HepG2 (cell line): ENCODE results near the gene SPATA32. TPM values are rescaled to one million over a fixed set of nuclear protein-coding genes. Genes with fewer than 3 reads are reported as not detected.

Source experiments
- ATF3 ChIP-seq: sonication (generic); formaldehyde crosslinking; IDR thresholded peaks from 2 replicates; pipeline ENCODE4 v1.4.0; 2020; ENCODE audit warnings: missing genetic modification reagents
- BCLAF1 ChIP-seq: fragments of 450-650 bp; IDR thresholded peaks from 2 replicates; pipeline ENCODE4 v1.6.1; 2017; ENCODE audit warnings: mild to moderate bottlenecking
- DNMT3B ChIP-seq: conservative IDR thresholded peaks from 2 replicates; pipeline ENCODE4 v1.6.1; 2016; ENCODE audit warnings: missing biosample characterization, control low read depth
- FOSL1 ChIP-seq: sonication (generic); formaldehyde crosslinking; IDR thresholded peaks from 2 replicates; pipeline ENCODE4 v1.9.0; 2021; ENCODE audit warnings: missing genetic modification reagents, borderline replicate concordance
- FOSL2 ChIP-seq: sonication (generic); formaldehyde crosslinking; IDR thresholded peaks from 2 replicates; pipeline ENCODE4 v1.4.0; 2020; ENCODE audit warnings: missing genetic modification reagents
- GMEB1 ChIP-seq: sonication (generic); formaldehyde crosslinking; IDR thresholded peaks from 2 replicates; pipeline ENCODE4 v1.5.1; 2020; ENCODE audit warnings: missing genetic modification reagents, mild to moderate bottlenecking, borderline replicate concordance
- HNF4A ChIP-seq: sonication (generic); formaldehyde crosslinking; IDR thresholded peaks from 2 replicates; pipeline ENCODE4 v1.4.0; 2020; ENCODE audit warnings: missing genetic modification reagents
- KLF11 ChIP-seq: IDR thresholded peaks from 2 replicates; pipeline ENCODE4 v1.6.1; 2016; ENCODE audit warnings: missing compliant biosample characterization
- KLF6 ChIP-seq: IDR thresholded peaks from 2 replicates; pipeline ENCODE4 v1.8.0; 2016; ENCODE audit warnings: missing biosample characterization, missing genetic modification reagents
- KLF9 ChIP-seq: IDR thresholded peaks from 2 replicates; pipeline ENCODE4 v1.6.1; 2016; ENCODE audit warnings: low read depth
- PBX3 ChIP-seq: sonication (generic); formaldehyde crosslinking; IDR thresholded peaks from 2 replicates; pipeline ENCODE4 v1.8.1; 2023; ENCODE audit warnings: missing genetic modification reagents, inconsistent platforms, borderline replicate concordance
- PCBP1 ChIP-seq: fragments of 200-400 bp; formaldehyde crosslinking; IDR thresholded peaks from 2 replicates; pipeline ENCODE4 v1.6.1; 2017; ENCODE audit warnings: mild to moderate bottlenecking, low read depth, low read length, borderline replicate concordance
- REST ChIP-seq, 2 experiments: IDR thresholded peaks; 2 replicates each; pipeline ENCODE4 v1.6.1; 2011 to 2012; ENCODE audit warnings: low read length in 2 of 2, borderline replicate concordance in 1 of 2, low read depth in 1 of 2, mild to moderate bottlenecking in 1 of 2, moderate library complexity in 1 of 2
- RFX5 ChIP-seq: IDR thresholded peaks from 2 replicates; pipeline ENCODE4 v1.6.1; 2011; ENCODE audit warnings: low read depth, low read length, improper control_type of control experiment
- TRIM22 ChIP-seq: fragments of 450-650 bp; IDR thresholded peaks from 2 replicates; pipeline ENCODE4 v1.6.1; 2017
- ZNF138 ChIP-seq: sonication (generic); formaldehyde crosslinking; IDR thresholded peaks from 2 replicates; pipeline ENCODE4 v1.5.0; 2020; ENCODE audit warnings: mild to moderate bottlenecking, low read depth, missing genetic modification reagents
- ZNF337 ChIP-seq: sonication (generic); formaldehyde crosslinking; IDR thresholded peaks from 2 replicates; pipeline ENCODE4 v1.5.1; 2020; ENCODE audit warnings: missing genetic modification reagents, low read depth, mild to moderate bottlenecking, borderline replicate concordance
- ZNF567 ChIP-seq: sonication (generic); formaldehyde crosslinking; IDR thresholded peaks from 2 replicates; pipeline ENCODE4 v1.8.1; 2023; ENCODE audit warnings: mild to moderate bottlenecking, missing genetic modification reagents, borderline replicate concordance
- ZNF724P ChIP-seq: sonication (generic); formaldehyde crosslinking; IDR thresholded peaks from 2 replicates; pipeline ENCODE4 v1.8.0; 2022; ENCODE audit warnings: missing genetic modification reagents, borderline replicate concordance
- polyA plus RNA-seq, 8 experiments: library from polyadenylated mRNA; depleted of rRNA in 3 of 8; stranded (reverse) in 7 of 8; unstranded in 1 of 8; fragments of >200 nt; fragmentation: Illumina TruSeq in 4 of 8; extraction: Trizol in 4 of 8; gene quantifications; 2 replicates each; pipeline versions ENCODE4 v1.2.1 to v1.2.3, GENCODE V29; 2011 to 2016; ENCODE audit warnings: low read depth in 4 of 8, missing spikeins in 1 of 8, mixed read lengths in 1 of 8; ENCODE audit not compliant: insufficient read depth in 1 of 8
- total RNA-seq, 5 experiments: library from RNA; depleted of rRNA; stranded (reverse); fragments of >200 nt; fragmentation: Illumina TruSeq; extraction: Trizol; gene quantifications; 2 replicates each; pipeline ENCODE4 v1.2.3, GENCODE V29; 2016; ENCODE audit warnings: low read depth in 1 of 5

The SPATA32 gene
- total and polyA plus RNA-seq, 2 of the 13 experiments (the other 11 are each of a cell fraction or from before 2014, with no cell fraction given), result not detected

- no peak; the same call in 1 of the 2 replicates for TF ChIP-seq FOSL2 (CRISPR knock-in tag)
- no peak for TF ChIP-seq ZNF567 (CRISPR knock-in tag)
- TF ChIP-seq DNMT3B (CRISPR knock-in tag), result no peak
- no peak for TF ChIP-seq TRIM22
- TF ChIP-seq HNF4A (CRISPR knock-in tag), result peak; percentile 14; the same call in 1 of the 2 replicates
- TF ChIP-seq GMEB1, result no peak
- no peak for TF ChIP-seq KLF6
- TF ChIP-seq REST (IDR thresholded peaks at IDR 0.05; ENCODE audit: borderline replicate concordance in 1 of 2, low read depth in 1 of 2, low read length in 2 of 2), result no peak
- no peak for TF ChIP-seq ZNF337
- 0 out of 2 replicates have a peak, but pooled peaks have one; percentile 11 for TF ChIP-seq KLF11 (CRISPR knock-in tag)
- no peak for TF ChIP-seq ZNF724P (CRISPR knock-in tag)
- no peak for TF ChIP-seq BCLAF1
- no peak for TF ChIP-seq ATF3 (CRISPR knock-in tag)
- TF ChIP-seq PCBP1, result no peak
- TF ChIP-seq ZNF138 (CRISPR knock-in tag), result no peak
- TF ChIP-seq KLF9, result no peak
- TF ChIP-seq FOSL1 (CRISPR knock-in tag), result no peak
- 0 out of 2 replicates have a peak, but pooled peaks have one; percentile 57 for TF ChIP-seq PBX3 (CRISPR knock-in tag)
- TF ChIP-seq RFX5, result no peak
Observed at GRCh38 chr17:45231481-45232116, 30.3 kb downstream of the SPATA32 start (continued).
